Activated naive CD8-positive, alpha-beta T cell (primary cell): ENCODE data around the gene ZNF354B.
"Not testable (repeated sequence)": the region's sequence is repeated elsewhere in the genome, so short reads cannot be mapped to it uniquely, and the experiment has no call there.

Source experiments
- H3K27ac Mint-ChIP-seq: one replicate; pipeline ENCODE4 v1.8.0; 2021; ENCODE audit warnings: mixed read lengths
- H3K27me3 Mint-ChIP-seq: one replicate; pipeline ENCODE4 v1.8.0; 2021; ENCODE audit warnings: mixed read lengths
- H3K36me3 Mint-ChIP-seq: one replicate; pipeline ENCODE4 v1.8.0; 2021; ENCODE audit warnings: mixed read lengths
- H3K4me1 Mint-ChIP-seq: one replicate; pipeline ENCODE4 v1.8.0; 2021; ENCODE audit warnings: low read depth, mixed read lengths
- H3K4me3 Mint-ChIP-seq: one replicate; pipeline ENCODE4 v1.8.0; 2021; ENCODE audit warnings: mild to moderate bottlenecking, mixed read lengths
- H3K9me3 Mint-ChIP-seq: one replicate; pipeline ENCODE4 v1.8.0; 2021; ENCODE audit warnings: low read depth, mixed read lengths

The ZNF354B gene

DNA sequence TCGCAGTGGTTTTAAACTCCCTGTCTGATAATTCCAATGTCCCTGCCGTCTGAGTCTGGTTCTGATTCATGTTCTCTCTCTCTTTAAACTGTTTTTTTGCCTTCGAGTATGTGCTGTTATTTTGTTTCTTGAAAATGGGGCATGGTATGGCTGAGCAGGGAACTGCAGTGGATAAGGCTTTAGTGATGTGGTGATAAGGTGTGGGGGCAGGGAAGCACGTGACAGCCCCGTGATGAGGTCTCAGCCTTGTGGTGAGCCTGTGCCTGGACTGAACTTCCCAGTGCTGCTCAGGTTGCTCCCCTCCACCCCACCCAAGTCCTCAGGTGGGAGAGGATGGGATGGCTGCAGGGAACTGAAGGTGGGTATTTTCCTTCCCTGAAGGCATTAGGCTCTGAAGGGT is 5.5 kb upstream of the ZNF354B start:
- H3K27ac Mint-ChIP-seq = no peak overlapping the region
- no peaks in the 10 kb centered on the region for H3K9me3 Mint-ChIP-seq
- H3K27me3 Mint-ChIP-seq = peaks cover 7% of the 10 kb centered on the region
- H3K36me3 Mint-ChIP-seq = no peaks in the 10 kb centered on the region
- no peak overlapping the region for H3K4me3 Mint-ChIP-seq
- peaks cover 3% of the 10 kb centered on the region for H3K4me1 Mint-ChIP-seq

DNA sequence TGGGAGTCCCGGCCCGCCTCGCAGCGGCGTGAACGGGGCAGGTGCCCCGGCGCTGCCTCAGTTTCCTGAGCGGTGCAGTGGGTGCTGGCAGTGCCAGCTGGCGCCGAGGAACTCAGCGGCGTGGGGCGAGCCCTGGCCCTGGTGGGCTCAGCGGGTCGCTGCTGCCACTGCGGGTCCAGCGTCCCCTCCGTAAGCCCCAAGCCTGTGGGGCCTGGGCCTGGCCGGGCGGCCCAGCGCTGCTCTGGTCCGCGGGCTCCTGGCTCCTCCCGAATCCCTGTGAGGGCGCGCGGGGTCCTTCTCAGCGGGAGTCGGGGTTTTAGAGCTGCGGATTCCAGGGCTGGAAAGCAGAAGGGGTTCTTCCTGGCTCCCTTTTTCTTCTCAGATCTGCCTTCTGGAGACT is 862 bp downstream of the ZNF354B start:
- Mint-ChIP-seq H3K36me3 (peaks cover 15% of the 10 kb centered on the region), H3K4me1 (peaks cover 32% of the 10 kb centered on the region)
- H3K27me3 Mint-ChIP-seq, H3K4me3 Mint-ChIP-seq, H3K27ac Mint-ChIP-seq, H3K9me3 Mint-ChIP-seq: not testable (repeated sequence)

DNA sequence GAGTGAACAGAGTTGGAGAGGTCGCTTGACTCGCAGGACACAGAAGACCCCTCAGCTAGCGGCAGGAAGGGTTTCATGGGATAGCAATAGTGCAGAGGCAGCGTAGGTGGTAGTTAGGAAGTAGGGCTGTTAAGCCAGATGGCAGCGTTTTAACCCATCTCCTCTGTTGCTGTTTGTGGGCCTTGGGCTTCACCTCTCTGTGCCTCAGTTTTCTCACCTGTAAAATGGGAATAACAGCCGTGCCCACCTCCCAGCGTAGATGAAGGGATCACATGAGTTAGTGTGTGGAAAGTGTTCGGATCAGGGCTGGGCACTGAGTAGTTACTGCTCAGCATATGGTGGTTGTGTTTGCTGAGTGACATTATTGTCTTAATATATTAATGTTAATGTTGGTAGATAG is 1.9 kb downstream of the ZNF354B start:
- H3K9me3 Mint-ChIP-seq = no peaks in the 10 kb centered on the region

GRCh38 chr5:178866946-178867345 is 7.2 kb downstream of the ZNF354B start:
- Mint-ChIP-seq H3K27me3 (no peaks in the 10 kb centered on the region), H3K27ac (no peak overlapping the region), H3K4me3 (no peak overlapping the region), H3K36me3 (peaks cover 53% of the 10 kb centered on the region), H3K9me3 (peaks cover 11% of the 10 kb centered on the region), H3K4me1 (peaks cover 18% of the 10 kb centered on the region)

More for the DNA sequence above, 1.9 kb downstream of the ZNF354B start:
- Mint-ChIP-seq H3K27me3 (no peaks in the 10 kb centered on the region), H3K4me1 (peaks cover 34% of the 10 kb centered on the region), H3K4me3 (peak overlapping the region; percentile 86), H3K36me3 (peaks cover 21% of the 10 kb centered on the region), H3K27ac (no peak overlapping the region)

DNA sequence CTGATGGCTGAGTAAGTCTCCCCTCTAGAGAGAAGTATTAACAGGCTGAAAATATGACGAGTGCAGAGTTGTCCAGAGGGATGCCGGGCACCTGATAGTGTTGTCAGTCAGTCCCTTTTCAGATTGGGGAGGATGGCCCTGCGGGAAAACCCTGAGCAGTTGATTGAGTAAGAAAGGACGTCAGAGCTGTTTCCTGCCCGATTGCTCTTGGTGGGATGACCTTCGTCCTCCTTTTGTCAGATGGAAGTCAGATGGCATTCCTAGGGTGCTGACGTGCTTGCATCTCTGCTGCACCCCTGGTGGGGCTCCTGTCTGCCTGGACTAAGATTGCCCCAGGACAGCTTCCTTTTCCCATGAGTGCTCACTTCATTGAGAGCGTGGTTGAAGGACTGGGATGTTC is 9.8 kb downstream of the ZNF354B start:
- no peaks in the 10 kb centered on the region for H3K27me3 Mint-ChIP-seq
- H3K36me3 Mint-ChIP-seq = peaks cover 72% of the 10 kb centered on the region
- peaks cover 27% of the 10 kb centered on the region for H3K9me3 Mint-ChIP-seq
- H3K27ac Mint-ChIP-seq = no peak overlapping the region
- no peak overlapping the region for H3K4me3 Mint-ChIP-seq
- peaks cover 14% of the 10 kb centered on the region for H3K4me1 Mint-ChIP-seq

DNA sequence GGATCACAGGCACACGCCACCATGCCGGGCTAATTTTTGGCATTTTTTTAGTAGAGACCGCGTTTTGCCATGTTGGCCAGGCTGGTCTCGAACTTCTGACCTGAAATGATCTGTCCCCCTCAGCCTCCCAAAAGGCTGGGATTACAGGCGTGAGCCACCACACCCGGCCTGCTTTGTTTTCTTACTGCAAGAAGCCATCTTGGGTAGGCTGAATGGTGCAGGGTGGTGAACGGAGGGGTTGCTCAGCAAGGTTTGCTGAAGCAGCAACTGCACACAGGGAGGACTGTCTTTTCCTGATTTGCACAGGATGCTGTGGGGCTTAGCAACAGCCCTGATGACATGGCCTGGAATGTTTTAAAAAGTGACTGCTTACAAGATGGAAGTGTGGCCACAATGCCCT is 10.7 kb downstream of the ZNF354B start:
- H3K36me3 Mint-ChIP-seq = peaks cover 78% of the 10 kb centered on the region
- no peaks in the 10 kb centered on the region for H3K27me3 Mint-ChIP-seq
- peaks cover 35% of the 10 kb centered on the region for H3K9me3 Mint-ChIP-seq
- no peak overlapping the region for H3K27ac Mint-ChIP-seq
- peaks cover 14% of the 10 kb centered on the region for H3K4me1 Mint-ChIP-seq
- no peak overlapping the region for H3K4me3 Mint-ChIP-seq

DNA sequence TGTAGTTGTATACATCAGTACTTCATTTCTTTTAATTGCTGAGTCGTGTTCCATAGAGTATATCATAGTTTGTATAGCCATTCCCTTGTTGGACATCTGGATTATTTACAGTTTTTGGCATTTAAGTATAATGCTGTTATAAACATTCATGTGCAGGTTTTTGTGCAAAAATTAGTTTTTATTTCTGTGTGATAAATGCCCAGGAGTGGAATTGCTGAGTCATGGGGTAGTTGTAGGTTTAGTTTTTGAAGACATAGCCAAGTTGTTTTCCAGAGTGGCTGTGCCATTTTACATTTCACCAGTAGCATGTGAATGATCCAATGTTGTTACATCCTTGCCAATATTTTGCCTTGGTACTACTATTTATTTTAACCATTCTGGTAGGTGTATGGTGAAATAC is 12.5 kb downstream of the ZNF354B start:
- peaks cover 41% of the 10 kb centered on the region for H3K9me3 Mint-ChIP-seq
- H3K27ac Mint-ChIP-seq = no peak overlapping the region
- H3K4me1 Mint-ChIP-seq = peaks cover 10% of the 10 kb centered on the region
- no peak overlapping the region for H3K4me3 Mint-ChIP-seq
- H3K27me3 Mint-ChIP-seq = no peaks in the 10 kb centered on the region
- H3K36me3 Mint-ChIP-seq = peaks cover 82% of the 10 kb centered on the region

DNA sequence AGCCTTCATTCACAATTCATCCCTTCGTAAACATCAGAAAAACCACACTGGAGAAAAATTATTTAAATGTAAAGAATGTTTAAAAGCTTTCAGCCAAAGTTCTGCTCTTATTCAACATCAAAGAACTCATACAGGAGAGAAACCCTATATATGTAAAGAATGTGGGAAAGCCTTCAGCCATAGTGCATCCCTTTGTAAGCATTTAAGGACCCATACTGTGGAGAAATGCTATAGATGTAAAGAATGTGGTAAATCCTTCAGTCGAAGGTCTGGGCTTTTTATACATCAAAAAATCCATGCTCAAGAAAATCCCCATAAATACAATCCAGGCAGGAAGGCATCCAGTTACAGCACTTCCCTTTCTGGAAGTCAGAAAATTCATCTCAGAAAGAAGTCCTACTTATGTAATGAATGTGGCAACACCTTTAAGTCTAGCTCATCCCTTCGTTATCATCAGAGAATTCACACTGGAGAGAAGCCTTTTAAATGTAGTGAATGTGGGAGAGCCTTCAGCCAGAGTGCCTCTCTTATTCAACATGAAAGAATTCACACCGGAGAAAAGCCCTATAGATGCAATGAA is 23.5 kb downstream of the ZNF354B start:
- peaks cover 46% of the 10 kb centered on the region for H3K9me3 Mint-ChIP-seq
- not testable (repeated sequence) for H3K27ac Mint-ChIP-seq, H3K4me1 Mint-ChIP-seq, H3K27me3 Mint-ChIP-seq, H3K4me3 Mint-ChIP-seq
- peaks cover 62% of the 10 kb centered on the region for H3K36me3 Mint-ChIP-seq

DNA sequence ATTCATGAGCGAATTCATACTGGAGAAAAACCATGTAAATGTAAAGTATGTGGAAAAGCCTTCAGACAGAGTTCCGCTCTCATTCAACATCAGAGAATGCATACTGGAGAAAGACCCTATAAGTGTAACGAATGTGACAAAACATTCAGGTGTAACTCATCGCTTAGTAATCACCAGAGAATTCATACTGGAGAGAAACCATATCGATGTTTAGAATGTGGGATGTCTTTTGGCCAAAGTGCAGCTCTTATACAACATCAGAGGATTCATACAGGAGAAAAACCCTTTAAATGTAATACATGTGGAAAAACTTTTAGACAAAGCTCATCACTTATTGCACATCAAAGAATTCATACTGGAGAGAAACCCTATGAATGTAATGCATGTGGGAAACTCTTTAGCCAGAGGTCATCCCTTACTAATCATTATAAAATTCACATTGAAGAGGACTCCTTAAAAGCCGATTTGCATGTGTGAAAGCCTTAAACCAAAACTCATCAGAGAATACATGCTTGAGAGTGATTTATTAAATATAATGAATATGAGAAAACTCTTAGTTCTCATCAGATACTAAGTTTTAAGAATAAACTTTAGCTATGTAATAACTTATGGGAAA is 24.2 kb downstream of the ZNF354B start:
- Mint-ChIP-seq H3K4me3 (no peak overlapping the region), H3K9me3 (peaks cover 50% of the 10 kb centered on the region)

DNA sequence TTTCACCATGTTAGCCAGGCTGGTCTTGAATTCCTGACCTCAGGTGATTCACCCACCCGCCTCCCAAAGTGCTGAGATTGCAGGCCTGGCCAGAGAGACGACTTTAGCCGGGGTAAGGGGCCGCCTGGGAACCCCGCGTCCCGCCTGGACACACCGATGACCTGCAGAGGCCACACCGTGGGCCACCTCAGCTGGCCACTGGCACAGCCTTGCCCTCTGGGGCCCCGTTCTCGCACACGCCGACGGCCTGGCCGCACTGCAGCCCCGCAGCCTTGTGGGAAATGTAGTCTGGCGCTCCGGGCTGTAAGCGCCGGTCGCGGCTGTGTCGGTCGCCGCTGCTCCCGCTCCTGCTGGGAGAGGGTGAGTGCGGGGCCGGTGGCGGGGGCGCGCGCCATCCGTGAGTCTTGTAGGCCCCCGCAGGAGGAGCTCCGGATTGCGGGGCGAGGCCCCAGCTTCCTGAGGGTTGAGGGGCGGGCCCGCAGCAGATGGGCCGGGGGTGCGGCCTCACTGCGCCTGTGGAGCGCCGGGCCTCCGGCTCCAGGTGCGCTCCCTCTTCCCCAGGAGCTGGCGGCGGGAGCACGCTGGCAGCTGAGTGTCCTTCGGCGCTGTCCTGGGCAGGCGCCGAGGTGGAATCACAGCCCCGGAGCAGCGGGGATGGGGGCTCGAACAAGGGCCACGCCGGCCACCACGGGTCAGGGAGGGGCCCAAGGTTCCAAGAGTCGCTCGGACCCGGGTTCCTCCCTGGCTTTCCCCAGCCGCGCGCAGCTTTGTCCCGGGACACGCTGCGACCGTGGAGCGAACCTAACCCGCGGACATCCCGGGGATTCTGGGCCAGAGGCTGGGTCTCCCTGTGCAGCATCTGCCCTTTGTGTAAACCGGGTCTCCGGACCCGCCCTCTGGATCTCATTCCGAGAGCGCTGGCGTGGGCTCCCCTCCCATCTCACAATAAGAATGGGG is 36.1 kb downstream of the ZNF354B start, which contains the start of gene ZFP2:
TSS of gene ZFP2 (plus strand) at position 299 of the 957 bp plus-strand sequence. CDS start 35,401 bp downstream, outside the sequence.
- Mint-ChIP-seq H3K27ac (no peak within 1 kb of the TSS), H3K27me3 (no peaks in the 10 kb centered on the region), H3K4me1 (peaks cover 6% of the 10 kb centered on the region), H3K36me3 (peaks cover 19% of the 10 kb centered on the region), H3K4me3 (peak within 1 kb of the TSS; percentile 85), H3K9me3 (no peaks in the 10 kb centered on the region)

More for the DNA sequence above, 24.2 kb downstream of the ZNF354B start:
- Mint-ChIP-seq H3K27me3 (no peaks in the 10 kb centered on the region), H3K36me3 (peaks cover 67% of the 10 kb centered on the region), H3K4me1 (no peaks in the 10 kb centered on the region), H3K27ac (no peak overlapping the region)

DNA sequence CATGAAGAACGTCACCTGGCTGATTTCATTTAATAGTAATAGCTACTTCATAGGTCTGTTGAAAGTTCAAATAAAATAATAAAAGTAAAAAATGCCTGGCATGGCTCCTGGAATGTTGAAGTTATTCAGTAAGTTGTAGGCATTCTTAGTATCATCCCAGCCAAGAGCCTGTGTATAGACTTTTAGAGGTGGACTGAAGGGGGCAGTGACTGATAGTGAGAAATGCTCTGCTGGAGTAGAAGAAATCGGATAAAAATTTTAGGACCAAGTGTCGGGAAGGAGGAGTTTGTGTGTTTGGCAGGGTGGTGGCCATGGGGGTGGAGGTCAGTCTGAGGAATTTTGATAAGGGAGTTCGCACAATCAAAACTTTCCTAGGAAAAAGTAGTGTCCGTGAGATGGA is 39.5 kb downstream of the ZNF354B start:
- peaks cover 38% of the 10 kb centered on the region for H3K36me3 Mint-ChIP-seq
- H3K9me3 Mint-ChIP-seq = peaks cover 13% of the 10 kb centered on the region
- no peak overlapping the region for H3K27ac Mint-ChIP-seq
- H3K4me3 Mint-ChIP-seq = no peak overlapping the region
- peaks cover 6% of the 10 kb centered on the region for H3K4me1 Mint-ChIP-seq
- no peaks in the 10 kb centered on the region for H3K27me3 Mint-ChIP-seq

- Mint-ChIP-seq H3K4me1 (no peaks in the 10 kb centered on the region), H3K9me3 (peaks cover 13% of the 10 kb centered on the region), H3K4me3 (no peak overlapping the region), H3K36me3 (peaks cover 31% of the 10 kb centered on the region), H3K27me3 (no peaks in the 10 kb centered on the region), H3K27ac (no peak overlapping the region)
Observed at GRCh38 chr5:178902849-178903248, 43.1 kb downstream of the ZNF354B start.

GRCh38 chr5:178931846-178932760 is 72.3 kb downstream of the ZNF354B start:
- Mint-ChIP-seq H3K36me3 (peaks cover 71% of the 10 kb centered on the region), H3K27ac (no peak overlapping the region), H3K27me3 (no peaks in the 10 kb centered on the region), H3K4me1 (no peaks in the 10 kb centered on the region), H3K9me3 (peaks cover 56% of the 10 kb centered on the region), H3K4me3 (no peak overlapping the region)
